Suprapubic skin (tissue), 4 donors: ENCODE results near the gene SNRPD3. TPM values are rescaled to one million over a fixed set of nuclear protein-coding genes. Genes with fewer than 3 reads are reported as not detected.

Experiments used
- DNase-seq, 2 donors: peaks; one replicate each; pipeline ENCODE4 v3.0.0-alpha.2; 2019; ENCODE audit warnings: low spot score in 2 of 2
- H3K27ac ChIP-seq: fragments of 200-600 bp; sonication (generic); one replicate; pipeline ENCODE4 v1.5.1; 2019
- H3K27me3 ChIP-seq: fragments of 200-600 bp; sonication (generic); one replicate; pipeline ENCODE4 v1.5.1; 2019
- H3K36me3 ChIP-seq: fragments of 200-600 bp; sonication (generic); one replicate; pipeline ENCODE4 v1.5.1; 2019
- H3K4me1 ChIP-seq: fragments of 200-600 bp; sonication (generic); one replicate; pipeline ENCODE4 v1.5.1; 2019
- H3K4me3 ChIP-seq: fragments of 200-600 bp; sonication (generic); one replicate; pipeline ENCODE4 v1.5.1; 2019; ENCODE audit warnings: mild to moderate bottlenecking
- H3K9me3 ChIP-seq: fragments of 200-600 bp; sonication (generic); one replicate; pipeline ENCODE4 v1.5.1; 2019
- CTCF ChIP-seq, 2 donors: fragments of 200-600 bp in 1 of 2; fragments of 450-650 bp in 1 of 2; sonication (generic) in 1 of 2; IDR thresholded peaks; one replicate each; pipeline ENCODE4 v1.5.1; 2016 to 2019; ENCODE audit warnings: antibody characterized with exemption in 2 of 2, mild to moderate bottlenecking in 1 of 2, moderate library complexity in 1 of 2
- EP300 ChIP-seq: sonication (generic); formaldehyde crosslinking; IDR thresholded peaks from one replicate; pipeline ENCODE4 v1.6.1; 2017; ENCODE audit warnings: antibody characterized with exemption
- POLR2A ChIP-seq, 2 donors: fragments of 450-650 bp; IDR thresholded peaks; one replicate each; pipeline ENCODE4 v1.6.1; 2017; ENCODE audit warnings: antibody characterized with exemption in 2 of 2, mild to moderate bottlenecking in 2 of 2, moderate library complexity in 2 of 2
- POLR2AphosphoS5 ChIP-seq, 3 donors: sonication (generic); formaldehyde crosslinking; IDR thresholded peaks; one replicate each; pipeline ENCODE4 v1.6.1; 2017; ENCODE audit warnings: antibody characterized with exemption in 3 of 3
- WGBS: methylation state at CpG from one replicate; pipeline ENCODE4 v1.1.5; 2018; 5-methylcytosine and 5-hydroxymethylcytosine counted together
- total RNA-seq, 4 donors: library from RNA; depleted of rRNA; stranded (reverse); fragments of >200 nt; gene quantifications; one replicate each; pipeline ENCODE4 v1.1.0, GENCODE V29; 2016

SNRPD3 gene
- total RNA-seq, 4 donors from 2014 or later = 168 to 208 (median 186) TPM

- 0% methylated on average over 32 of the region's 64 CpGs for WGBS
- peak in 1 of 2 donors; percentile 75 for TF ChIP-seq POLR2A (IDR thresholded peaks at IDR 0.05)
- no peak for TF ChIP-seq CTCF (IDR thresholded peaks at IDR 0.05)
- peak in 1 of 3 donors; percentile 30 for TF ChIP-seq POLR2AphosphoS5 (IDR thresholded peaks at IDR 0.05)
- TF ChIP-seq EP300 = no peak
- H3K27ac ChIP-seq = peak within 1 kb of the TSS; percentile 96
- H3K36me3 ChIP-seq = peaks cover 27% of the 10 kb centered on the region
- H3K9me3 ChIP-seq = no peaks in the 10 kb centered on the region
- H3K27me3 ChIP-seq = no peaks in the 10 kb centered on the region
- peak in 1 of 2 donors; percentile 80 for DNase-seq
- H3K4me3 ChIP-seq = peak within 1 kb of the TSS; percentile 96
- H3K4me1 ChIP-seq = peaks cover 40% of the 10 kb centered on the region
Measured at GRCh38 chr22:24554313-24555164, 1.3 kb upstream of the SNRPD3 start, which contains the start of gene GUCD1. TSS of gene GUCD1 (minus strand) at chr22:24555138. CDS start at chr22:24554991, 147 bp downstream.

- TF ChIP-seq CTCF (IDR thresholded peaks at IDR 0.05) (no peak), POLR2AphosphoS5 (IDR thresholded peaks at IDR 0.05) (no peak), EP300 (no peak), POLR2A (IDR thresholded peaks at IDR 0.05) (no peak)
- no peaks in the 10 kb centered on the region for H3K27me3 ChIP-seq
- no peak for DNase-seq
- no peak overlapping the region for H3K4me3 ChIP-seq
- WGBS = 67% methylated on average over 4 of the region's 4 CpGs
- H3K27ac ChIP-seq = no peak overlapping the region
- peaks cover 41% of the 10 kb centered on the region for H3K36me3 ChIP-seq
- H3K4me1 ChIP-seq = peaks cover 35% of the 10 kb centered on the region
- no peaks in the 10 kb centered on the region for H3K9me3 ChIP-seq
Measured at GRCh38 chr22:24559471-24559870, 3.7 kb downstream of the SNRPD3 start.

GRCh38 chr22:24563246-24563645 is 7.4 kb downstream of the SNRPD3 start:
- Histone ChIP-seq H3K36me3 (peaks cover 46% of the 10 kb centered on the region), H3K4me3 (no peak overlapping the region), H3K9me3 (no peaks in the 10 kb centered on the region), H3K4me1 (peaks cover 30% of the 10 kb centered on the region), H3K27me3 (no peaks in the 10 kb centered on the region), H3K27ac (no peak overlapping the region)
- WGBS = 85% methylated on average over 2 of the region's 2 CpGs
- no peak for DNase-seq
- TF ChIP-seq POLR2AphosphoS5 (IDR thresholded peaks at IDR 0.05) (no peak), POLR2A (IDR thresholded peaks at IDR 0.05) (no peak), EP300 (no peak), CTCF (IDR thresholded peaks at IDR 0.05) (no peak)

GRCh38 chr22:24564376-24565058 is 8.7 kb downstream of the SNRPD3 start:
- H3K27ac ChIP-seq = no peak overlapping the region
- no peaks in the 10 kb centered on the region for H3K9me3 ChIP-seq
- peaks cover 30% of the 10 kb centered on the region for H3K4me1 ChIP-seq
- H3K36me3 ChIP-seq = peaks cover 47% of the 10 kb centered on the region
- no peak overlapping the region for H3K4me3 ChIP-seq
- no peak for TF ChIP-seq EP300
- no peak for TF ChIP-seq CTCF (IDR thresholded peaks at IDR 0.05)
- no peak for TF ChIP-seq POLR2AphosphoS5 (IDR thresholded peaks at IDR 0.05)
- no peak for TF ChIP-seq POLR2A (IDR thresholded peaks at IDR 0.05)
- no peaks in the 10 kb centered on the region for H3K27me3 ChIP-seq
- DNase-seq = no peak
- 69% methylated on average over 2 of the region's 2 CpGs for WGBS

- H3K4me3 ChIP-seq = no peak overlapping the region
- no peak overlapping the region for H3K27ac ChIP-seq
- H3K27me3 ChIP-seq = no peaks in the 10 kb centered on the region
- H3K9me3 ChIP-seq = no peaks in the 10 kb centered on the region
- no peak for DNase-seq
- peaks cover 30% of the 10 kb centered on the region for H3K4me1 ChIP-seq
- WGBS = 93% methylated on average over 2 of the region's 2 CpGs
- peaks cover 49% of the 10 kb centered on the region for H3K36me3 ChIP-seq
- TF ChIP-seq POLR2A (IDR thresholded peaks at IDR 0.05) (no peak), POLR2AphosphoS5 (IDR thresholded peaks at IDR 0.05) (no peak), CTCF (IDR thresholded peaks at IDR 0.05) (no peak), EP300 (no peak)
Measured at GRCh38 chr22:24565077-24565476, 9.3 kb downstream of the SNRPD3 start.
